Small intestine (tissue), 7 donors: Measurements from ENCODE around the gene TBCD. TPM values are rescaled to one million over a fixed set of nuclear protein-coding genes. Genes with fewer than 3 reads are reported as not detected.

Source experiments
- DNase-seq, 2 donors: peaks; one replicate each; pipeline versions ENCODE4 v3.0.0 to v3.0.0-alpha.2; 2013
- FAIRE-seq: peaks from 2 replicates; lab custom pipeline; 2012; peaks lifted over from hg19 to GRCh38; lab: Jason Lieb, UNC
- H3K27ac ChIP-seq, 3 donors: one replicate each; pipeline ENCODE4 v1.5.1; 2013; ENCODE audit warnings: low read length in 2 of 3, mild to moderate bottlenecking in 2 of 3, control low read depth in 1 of 3, inconsistent platforms in 1 of 3, low read depth in 1 of 3, moderate library complexity in 1 of 3
- H3K27me3 ChIP-seq, 3 donors: one replicate each; pipeline ENCODE4 v1.6.1; 2013; ENCODE audit warnings: low read length in 3 of 3, inconsistent platforms in 1 of 3; ENCODE audit not compliant: control insufficient read depth in 3 of 3, insufficient read depth in 3 of 3
- H3K36me3 ChIP-seq, 3 donors: one replicate each; pipeline ENCODE4 v1.6.1; 2013; ENCODE audit warnings: low read length in 3 of 3, inconsistent platforms in 1 of 3, low read depth in 1 of 3, mild to moderate bottlenecking in 1 of 3, moderate library complexity in 1 of 3; ENCODE audit not compliant: control insufficient read depth in 3 of 3, insufficient read depth in 2 of 3
- H3K4me1 ChIP-seq, 3 donors: one replicate each; pipeline ENCODE4 v1.6.1; 2013; ENCODE audit warnings: low read length in 2 of 3, inconsistent platforms in 1 of 3, low read depth in 1 of 3, mild to moderate bottlenecking in 1 of 3, moderate library complexity in 1 of 3; ENCODE audit not compliant: control insufficient read depth in 3 of 3, insufficient read depth in 2 of 3
- H3K4me3 ChIP-seq, 3 donors: one replicate each; pipeline ENCODE4 v1.5.1; 2013; ENCODE audit warnings: low read length in 3 of 3, control low read depth in 1 of 3, inconsistent platforms in 1 of 3, low read depth in 1 of 3, mild to moderate bottlenecking in 1 of 3, moderate library complexity in 1 of 3
- H3K9me3 ChIP-seq, 2 donors: one replicate each; pipeline ENCODE4 v1.6.1; 2013; ENCODE audit warnings: low read depth in 1 of 2, low read length in 1 of 2; ENCODE audit not compliant: control insufficient read depth in 2 of 2, insufficient read depth in 1 of 2
- WGBS, 3 donors: extraction: QIAGEN DNeasy Blood & Tissue Kit; methylation state at CpG; one replicate each; pipeline ENCODE4 v1.1.7; 2013; 5-methylcytosine and 5-hydroxymethylcytosine counted together
- polyA plus RNA-seq, 4 donors: library from polyadenylated mRNA; stranded (reverse) in 3 of 4; unstranded in 1 of 4; fragments of 200-250 nt in 3 of 4; fragments of 120-200 nt in 1 of 4; gene quantifications; one replicate each; pipeline versions ENCODE4 v1.2.1 to v1.2.3, GENCODE V29; 2013
- donor health status: healthy with polysubstance abuse.
- donor health status: control.
- donor health status: control.
- donor health status: Bipolar disorder and iron deficiency.
- donor health status: healthy.

TBCD gene
- polyA plus RNA-seq, 4 donors: 38.7 to 83.7 (median 67.3) TPM

DNA sequence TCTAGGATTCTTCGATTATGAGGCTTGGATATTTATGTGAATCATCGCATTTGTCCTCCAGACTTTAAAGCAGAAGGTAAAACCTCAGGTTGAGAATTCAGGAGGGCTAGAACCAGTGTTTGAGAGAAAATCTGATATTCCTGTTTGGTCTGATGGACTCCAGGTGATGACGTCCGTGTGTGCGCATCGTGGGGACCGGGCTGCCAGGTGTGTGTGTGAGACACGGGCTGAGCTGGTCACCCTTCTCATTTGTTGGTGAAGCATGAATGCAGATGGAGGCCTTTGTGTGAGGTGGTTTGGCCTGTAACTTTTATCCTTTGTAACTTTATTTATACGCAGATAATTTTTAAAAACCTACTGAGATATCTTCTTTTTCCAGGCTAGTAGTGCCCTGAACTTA is 45.2 kb downstream of the TBCD start:
- Histone ChIP-seq H3K9me3 (no peaks in the 10 kb centered on the region), H3K36me3 (peaks cover 0 to 67% (median 4%) of the 10 kb centered on the region in 3 donors), H3K4me1 (no peaks in the 10 kb centered on the region), H3K27me3 (no peaks in the 10 kb centered on the region), H3K27ac (no peak overlapping the region), H3K4me3 (no peak overlapping the region)
- no peak for FAIRE-seq
- no peak for DNase-seq
- 94 to 96% (median 96%) methylated on average over 9 of the region's 9 CpGs for WGBS, 3 donors

DNA sequence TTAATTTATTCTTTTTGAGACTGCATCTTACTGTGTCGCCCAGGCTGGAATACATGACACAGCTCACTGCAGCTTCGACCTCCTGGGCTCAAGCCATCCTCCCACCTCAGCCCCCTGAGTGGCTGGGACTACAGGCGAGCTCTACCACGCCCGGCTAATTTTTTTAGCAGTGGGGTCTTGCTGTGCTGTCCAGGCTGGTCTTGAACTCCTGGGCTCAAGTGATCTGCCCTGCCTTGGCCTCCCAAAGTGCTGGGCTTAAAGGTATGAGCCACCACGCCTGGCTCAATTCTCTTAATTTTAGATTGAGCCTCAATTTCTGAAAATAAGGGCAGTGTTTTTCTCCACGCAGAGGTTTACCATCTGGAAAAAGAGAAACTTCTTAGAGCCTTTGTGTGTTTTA is 46.9 kb downstream of the TBCD start:
- FAIRE-seq (no peak), DNase-seq (no peak)
- H3K4me3 ChIP-seq: no peak overlapping the region
- 93 to 98% (median 97%) methylated on average over 7 of the region's 7 CpGs for WGBS, 3 donors
- H3K9me3 ChIP-seq: peaks cover 0 to 2% of the 10 kb centered on the region in 2 donors
- H3K4me1 ChIP-seq: no peaks in the 10 kb centered on the region
- H3K27me3 ChIP-seq: no peaks in the 10 kb centered on the region
- H3K36me3 ChIP-seq: peaks cover 0 to 67% (median 4%) of the 10 kb centered on the region in 3 donors
- H3K27ac ChIP-seq: no peak overlapping the region

- FAIRE-seq (no peak), DNase-seq (no peak)
- no peak overlapping the region for H3K27ac ChIP-seq
- peaks cover 0 to 2% of the 10 kb centered on the region in 2 donors for H3K9me3 ChIP-seq
- 91 to 94% (median 92%) methylated on average over 16 of the region's 16 CpGs for WGBS, 3 donors
- no peaks in the 10 kb centered on the region for H3K27me3 ChIP-seq
- peaks cover 0 to 66% (median 4%) of the 10 kb centered on the region in 3 donors for H3K36me3 ChIP-seq
- H3K4me3 ChIP-seq: no peak overlapping the region
- no peaks in the 10 kb centered on the region for H3K4me1 ChIP-seq
These were observed 47.7 kb downstream of the TBCD start for GRCh38 chr17:82799591-82799990.

- Histone ChIP-seq H3K4me1 (no peaks in the 10 kb centered on the region), H3K27ac (no peak overlapping the region), H3K36me3 (peaks cover 0 to 65% (median 4%) of the 10 kb centered on the region in 3 donors), H3K27me3 (no peaks in the 10 kb centered on the region), H3K9me3 (peaks cover 0 to 2% of the 10 kb centered on the region in 2 donors), H3K4me3 (no peak overlapping the region)
- WGBS, 3 donors: 93 to 99% (median 98%) methylated on average over 14 to 15 of the region's 15 CpGs
- no peak for DNase-seq
- no peak for FAIRE-seq
These were observed 49.0 kb downstream of the TBCD start for GRCh38 chr17:82800885-82801284.

GRCh38 chr17:82801377-82801970 is 49.6 kb downstream of the TBCD start:
- Histone ChIP-seq H3K4me1 (no peaks in the 10 kb centered on the region), H3K9me3 (peaks cover 0 to 2% of the 10 kb centered on the region in 2 donors), H3K4me3 (no peak overlapping the region), H3K27me3 (no peaks in the 10 kb centered on the region), H3K36me3 (peaks cover 0 to 67% (median 4%) of the 10 kb centered on the region in 3 donors), H3K27ac (no peak overlapping the region)
- 96% methylated on average over 52 to 63 of the region's 63 CpGs for WGBS, 3 donors
- DNase-seq (no peak), FAIRE-seq (no peak)

DNA sequence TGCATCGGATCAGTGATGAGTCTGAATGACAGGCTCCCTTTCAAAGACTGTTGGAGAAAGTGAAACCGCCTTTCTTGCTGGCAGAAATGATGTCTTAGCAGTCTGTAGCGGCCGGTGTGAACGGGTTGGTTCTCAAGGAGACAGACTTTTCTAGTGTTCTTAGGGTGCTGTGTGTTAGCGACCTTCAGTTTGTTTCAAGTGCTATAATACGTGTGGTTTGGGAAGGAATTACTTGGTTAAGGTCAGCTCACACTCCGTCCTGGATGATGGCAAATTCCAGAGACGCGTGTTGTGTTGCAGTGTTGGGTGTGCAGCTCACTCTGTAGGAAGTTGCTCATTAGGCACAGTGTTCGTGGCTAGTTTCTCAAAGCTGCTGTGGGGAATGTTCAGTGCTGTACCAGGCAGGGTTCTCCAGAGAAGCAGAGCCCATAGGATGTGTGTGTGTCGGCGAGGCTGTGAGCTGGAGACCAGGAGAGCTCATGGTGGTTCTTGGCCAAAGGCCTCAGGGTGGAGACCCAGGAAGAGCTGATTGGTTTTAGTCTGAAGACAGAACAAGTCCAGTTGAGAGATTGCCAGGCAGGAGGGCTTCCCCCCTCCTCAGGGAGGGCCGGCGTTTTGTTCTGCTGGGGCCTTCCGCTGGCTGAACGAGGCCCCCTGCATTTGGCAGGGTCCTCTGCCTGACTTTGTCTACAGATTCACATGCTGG is 50.4 kb downstream of the TBCD start:
- Histone ChIP-seq H3K9me3 (peaks cover 0 to 2% of the 10 kb centered on the region in 2 donors), H3K36me3 (peaks cover 0 to 71% (median 4%) of the 10 kb centered on the region in 3 donors), H3K4me3 (no peak overlapping the region), H3K27ac (no peak overlapping the region), H3K4me1 (no peaks in the 10 kb centered on the region), H3K27me3 (no peaks in the 10 kb centered on the region)
- FAIRE-seq (no peak), DNase-seq (no peak)
- 80 to 95% (median 90%) methylated on average over 17 of the region's 17 CpGs for WGBS, 3 donors

DNA sequence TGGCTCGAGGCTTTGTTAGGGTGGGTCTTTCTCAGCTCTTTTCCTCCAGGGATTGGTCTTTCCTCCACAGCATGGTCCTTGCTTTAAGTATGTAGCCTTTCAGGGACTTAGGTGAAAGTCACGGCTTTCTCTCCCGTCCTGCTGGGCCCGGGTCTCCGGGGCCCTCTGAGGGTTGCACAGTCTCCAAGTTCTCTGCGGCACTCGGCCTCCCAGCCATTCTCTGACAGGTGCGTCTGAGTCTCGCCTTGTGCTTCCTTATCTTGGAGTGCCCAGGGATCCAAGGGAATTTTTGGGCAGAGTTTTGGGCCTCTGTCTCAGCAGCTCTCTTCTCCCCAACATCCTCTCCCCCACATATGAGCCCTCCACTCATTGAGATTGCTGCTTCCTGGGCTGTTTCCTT is 51.3 kb downstream of the TBCD start:
- H3K4me3 ChIP-seq: no peak overlapping the region
- FAIRE-seq (no peak), DNase-seq (no peak)
- H3K9me3 ChIP-seq: peaks cover 0 to 2% of the 10 kb centered on the region in 2 donors
- whole genome bisulfite sequencing, 3 donors: 87 to 92% (median 90%) methylated on average over 9 of the region's 9 CpGs
- H3K27ac ChIP-seq: no peak overlapping the region
- H3K27me3 ChIP-seq: no peaks in the 10 kb centered on the region
- no peaks in the 10 kb centered on the region for H3K4me1 ChIP-seq
- peaks cover 0 to 81% (median 4%) of the 10 kb centered on the region in 3 donors for H3K36me3 ChIP-seq

GRCh38 chr17:82803606-82804005 is 51.7 kb downstream of the TBCD start:
- FAIRE-seq: no peak
- WGBS, 3 donors: 92 to 94% (median 93%) methylated on average over 15 of the region's 15 CpGs
- Histone ChIP-seq H3K27me3 (no peaks in the 10 kb centered on the region), H3K9me3 (peaks cover 0 to 2% of the 10 kb centered on the region in 2 donors), H3K27ac (no peak overlapping the region), H3K4me1 (no peaks in the 10 kb centered on the region), H3K4me3 (no peak overlapping the region), H3K36me3 (peaks cover 0 to 79% (median 4%) of the 10 kb centered on the region in 3 donors)
- no peak for DNase-seq
